Esophagus muscularis mucosa (tissue), 4 donors: ENCODE measurements around the gene VTN.

ENCODE experiments used
- CTCF ChIP-seq, 3 experiments: fragments of 200-600 bp in 2 of 3; fragments of 450-650 bp in 1 of 3; sonication (generic) in 2 of 3; IDR thresholded peaks; one replicate each; pipeline ENCODE4 v1.5.1; 2017 to 2019; ENCODE audit warnings: antibody characterized with exemption in 3 of 3, mild to moderate bottlenecking in 2 of 3, moderate library complexity in 1 of 3
- EP300 ChIP-seq: sonication (generic); formaldehyde crosslinking; IDR thresholded peaks from one replicate; pipeline ENCODE4 v1.6.1; 2017; ENCODE audit warnings: antibody characterized with exemption
- POLR2A ChIP-seq: fragments of 450-650 bp; IDR thresholded peaks from one replicate; pipeline ENCODE4 v1.6.1; 2017; ENCODE audit warnings: antibody characterized with exemption, moderate library complexity, mild to moderate bottlenecking, low read depth
- POLR2AphosphoS5 ChIP-seq, 2 donors: sonication (generic); formaldehyde crosslinking; IDR thresholded peaks; one replicate each; pipeline ENCODE4 v1.6.1; 2017; ENCODE audit warnings: antibody characterized with exemption in 2 of 2

GRCh38 chr17:28372945-28373274 lies 2.8 kb upstream of the VTN start:
- TF ChIP-seq POLR2A (no peak), CTCF (IDR thresholded peaks at IDR 0.05) (no peak), EP300 (no peak), POLR2AphosphoS5 (IDR thresholded peaks at IDR 0.05) (no peak)
